ENCODE measurements around the gene MUC2.
A peak's percentile ranks its signal among the peaks of the same experiment; 100 is the strongest.
"Not testable (repeated sequence)": the region's sequence is repeated elsewhere in the genome, so short reads cannot be mapped to it uniquely, and the experiment has no call there.

MUC2 gene

GRCh38 chr11:1108246-1108900 is 33.7 kb downstream of the MUC2 start:
- no peak for DNase-seq

GRCh38 chr11:1109101-1109917 is 34.6 kb downstream of the MUC2 start:
- DNase-seq, result no peak

GRCh38 chr11:1109918-1110705 is 35.4 kb downstream of the MUC2 start:
- DNase-seq, result no peak

GRCh38 chr11:1111545-1112212 is 37.0 kb downstream of the MUC2 start:
- no peak for DNase-seq

- peak in 1 of 2 donors; percentile 6 for DNase-seq
Measured at GRCh38 chr11:1112351-1113191, 37.9 kb downstream of the MUC2 start.

GRCh38 chr11:1113405-1114201 is 38.9 kb downstream of the MUC2 start:
- DNase-seq, result no peak

GRCh38 chr11:1115292-1115691 is 40.6 kb downstream of the MUC2 start:
- not testable (repeated sequence) for DNase-seq

GRCh38 chr11:1116104-1116503 is 41.4 kb downstream of the MUC2 start:
- DNase-seq, result no peak

GRCh38 chr11:1116666-1117390 is 42.2 kb downstream of the MUC2 start:
- no peak for DNase-seq

GRCh38 chr11:1117992-1118391 is 43.3 kb downstream of the MUC2 start:
- no peak for DNase-seq

GRCh38 chr11:1118755-1119603 is 44.3 kb downstream of the MUC2 start:
- DNase-seq, result no peak

- no peak for DNase-seq
Measured at GRCh38 chr11:1119604-1120146, 45.0 kb downstream of the MUC2 start.

- DNase-seq, result no peak
Measured at GRCh38 chr11:1120532-1121330, 46.1 kb downstream of the MUC2 start.

GRCh38 chr11:1121331-1121812 is 46.7 kb downstream of the MUC2 start:
- no peak for DNase-seq

GRCh38 chr11:1121813-1122663 is 47.4 kb downstream of the MUC2 start:
- DNase-seq, result no peak

GRCh38 chr11:1122664-1123002 is 48.0 kb downstream of the MUC2 start:
- DNase-seq, result no peak

GRCh38 chr11:1123970-1124369 is 49.3 kb downstream of the MUC2 start:
- no peak for DNase-seq
